LNCaP clone FGC (cell line): ENCODE results near the gene FGGY.

Experiments
- DNase-seq: peaks from one replicate; pipeline ENCODE4 v3.0.0-alpha.2; 2011; ENCODE audit warnings: low read depth
- H3K4me3 ChIP-seq: 2 replicates; pipeline ENCODE4 v1.5.1; 2011; ENCODE audit warnings: mild to moderate bottlenecking, low read depth, low read length, control low read depth
- TF ChIP-seq, protein P1 (sequence below): IDR thresholded peaks from 2 replicates; pipeline ENCODE4 v1.5.1; 2012; ENCODE audit warnings: mild to moderate bottlenecking; ENCODE audit not compliant: control insufficient read depth, insufficient read depth; ENCODE audit errors: extremely low read depth

The FGGY gene

GRCh38 chr1:59289570-59289969 is 7.3 kb upstream of the FGGY start:
- TF ChIP-seq, protein P1, sequence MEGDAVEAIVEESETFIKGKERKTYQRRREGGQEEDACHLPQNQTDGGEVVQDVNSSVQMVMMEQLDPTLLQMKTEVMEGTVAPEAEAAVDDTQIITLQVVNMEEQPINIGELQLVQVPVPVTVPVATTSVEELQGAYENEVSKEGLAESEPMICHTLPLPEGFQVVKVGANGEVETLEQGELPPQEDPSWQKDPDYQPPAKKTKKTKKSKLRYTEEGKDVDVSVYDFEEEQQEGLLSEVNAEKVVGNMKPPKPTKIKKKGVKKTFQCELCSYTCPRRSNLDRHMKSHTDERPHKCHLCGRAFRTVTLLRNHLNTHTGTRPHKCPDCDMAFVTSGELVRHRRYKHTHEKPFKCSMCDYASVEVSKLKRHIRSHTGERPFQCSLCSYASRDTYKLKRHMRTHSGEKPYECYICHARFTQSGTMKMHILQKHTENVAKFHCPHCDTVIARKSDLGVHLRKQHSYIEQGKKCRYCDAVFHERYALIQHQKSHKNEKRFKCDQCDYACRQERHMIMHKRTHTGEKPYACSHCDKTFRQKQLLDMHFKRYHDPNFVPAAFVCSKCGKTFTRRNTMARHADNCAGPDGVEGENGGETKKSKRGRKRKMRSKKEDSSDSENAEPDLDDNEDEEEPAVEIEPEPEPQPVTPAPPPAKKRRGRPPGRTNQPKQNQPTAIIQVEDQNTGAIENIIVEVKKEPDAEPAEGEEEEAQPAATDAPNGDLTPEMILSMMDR, result no peak
- no peak for DNase-seq

DNA sequence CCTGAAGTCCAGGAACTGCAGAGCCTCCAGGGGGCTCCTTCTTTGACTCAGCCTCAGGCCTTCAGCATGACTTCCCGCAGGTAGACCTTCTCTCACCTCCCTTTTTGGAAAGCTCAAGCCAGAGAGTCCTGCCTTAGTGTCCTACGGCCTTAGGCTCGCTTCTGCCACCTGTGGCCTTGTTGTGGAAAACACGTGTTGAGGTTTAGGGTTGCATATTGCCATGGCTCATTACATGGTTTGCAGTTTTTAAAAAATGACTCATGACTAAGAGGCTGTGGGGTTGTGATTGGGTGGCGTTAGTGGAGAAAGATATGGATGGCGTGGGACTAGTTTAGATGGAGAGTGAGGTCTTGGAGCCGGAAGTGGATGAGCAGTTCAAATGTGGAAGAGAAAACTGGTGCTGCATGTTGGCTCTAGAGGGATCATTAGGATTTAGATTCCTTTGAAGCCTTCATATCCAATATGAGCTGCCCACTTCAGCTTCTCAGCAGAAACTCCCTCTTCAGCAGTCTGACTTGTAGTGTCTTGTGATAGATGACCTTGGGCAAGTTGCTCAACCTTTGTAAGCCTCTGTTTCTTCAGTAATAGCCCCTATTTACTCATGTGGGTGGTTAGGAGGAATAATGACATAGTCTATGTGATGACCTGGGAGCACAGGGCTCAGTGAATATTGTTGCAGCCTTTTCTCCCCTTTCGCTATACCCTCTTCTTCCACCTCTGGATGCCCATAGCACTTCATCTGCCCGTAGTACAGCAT is 6.5 kb upstream of the FGGY start:
- TF ChIP-seq, protein P1, result peak; percentile 87
- no peak overlapping the region for H3K4me3 ChIP-seq
- DNase-seq, result peak; percentile 57

More at GRCh38 chr1:59289570-59289969, 7.3 kb upstream of the FGGY start:
- no peak overlapping the region for H3K4me3 ChIP-seq

DNA sequence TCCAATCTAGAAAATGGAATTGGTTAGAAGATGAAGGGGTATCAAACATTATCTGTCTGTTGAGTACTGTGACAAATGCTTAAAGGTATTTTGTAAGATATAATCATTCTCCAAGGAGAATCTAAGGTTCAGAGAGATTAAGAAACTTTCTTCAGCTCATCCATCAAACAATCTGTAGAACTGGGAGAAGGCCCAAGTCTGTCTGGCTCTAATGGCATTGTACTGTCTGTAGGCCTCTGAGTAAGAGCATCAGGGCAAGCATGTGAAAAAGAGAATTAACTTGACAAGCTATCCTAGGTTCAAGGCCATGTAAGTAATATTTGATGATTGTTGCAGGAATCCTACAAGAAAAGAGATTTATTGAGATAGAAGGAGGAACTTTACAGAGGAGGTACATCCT is 5.3 kb upstream of the FGGY start:
- H3K4me3 ChIP-seq, result no peak overlapping the region
- TF ChIP-seq, protein P1, result no peak
- no peak for DNase-seq

GRCh38 chr1:59292562-59292961 is 4.3 kb upstream of the FGGY start:
- TF ChIP-seq, protein P1, result no peak
- H3K4me3 ChIP-seq, result no peak overlapping the region
- no peak for DNase-seq

- DNase-seq, result no peak
- TF ChIP-seq, protein P1, result no peak
- no peak overlapping the region for H3K4me3 ChIP-seq
Measured at GRCh38 chr1:59293206-59293605, 3.7 kb upstream of the FGGY start.

- no peak for DNase-seq
- TF ChIP-seq, protein P1, result no peak
- H3K4me3 ChIP-seq, result no peak overlapping the region
Measured at GRCh38 chr1:59293849-59294248, 3.0 kb upstream of the FGGY start.

DNA sequence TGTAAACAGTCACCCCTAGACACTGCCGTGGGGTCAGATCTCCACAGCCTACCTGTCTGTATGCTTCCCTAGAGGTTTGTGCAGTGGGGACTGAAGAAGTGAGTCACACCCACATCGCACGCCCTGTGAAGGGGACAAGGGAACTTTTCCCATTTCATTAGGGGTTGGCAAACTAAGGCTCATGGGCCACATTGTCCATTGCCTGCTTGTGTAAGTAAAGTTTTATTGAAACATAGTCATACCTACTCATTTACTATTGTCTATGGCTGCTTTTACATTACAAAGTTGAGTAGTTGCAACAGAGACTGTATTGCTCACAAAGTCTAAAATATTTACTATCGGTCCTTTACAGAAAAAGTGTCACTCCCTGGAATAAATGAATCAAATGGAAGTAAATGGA is 2.5 kb upstream of the FGGY start:
- TF ChIP-seq, protein P1, result no peak
- no peak for DNase-seq
- H3K4me3 ChIP-seq, result no peak overlapping the region
